Activated T-helper 17 cell treated with anti-CD3 and anti-CD28 coated beads, Interleukin-2, amount 50 U/mL, for 72 hours (primary cell): ENCODE results near the gene DNAH14. TPM values are rescaled to one million over a fixed set of nuclear protein-coding genes. Genes with fewer than 3 reads are reported as not detected.

Source experiments
- ATAC-seq: fragments of 150-1000 bp; cut with Tn5 transposase; replicated peaks from 2 replicates; pipeline ENCODE4 v1.10.0; 2021; ENCODE audit warnings: mild to moderate bottlenecking, moderate library complexity
- H3K27ac Mint-ChIP-seq: one replicate; pipeline ENCODE4 v1.8.0; 2022; ENCODE audit warnings: mixed read lengths
- H3K27me3 Mint-ChIP-seq: one replicate; pipeline ENCODE4 v1.8.0; 2022; ENCODE audit warnings: mixed read lengths
- H3K36me3 Mint-ChIP-seq: one replicate; pipeline ENCODE4 v1.8.0; 2022; ENCODE audit warnings: low read depth, mild to moderate bottlenecking, mixed read lengths
- H3K4me1 Mint-ChIP-seq: one replicate; pipeline ENCODE4 v1.8.0; 2022; ENCODE audit warnings: mixed read lengths
- H3K4me3 Mint-ChIP-seq: one replicate; pipeline ENCODE4 v1.8.0; 2022; ENCODE audit warnings: mild to moderate bottlenecking, mixed read lengths
- H3K9me3 Mint-ChIP-seq: one replicate; pipeline ENCODE4 v1.8.0; 2022; ENCODE audit warnings: mixed read lengths
- total RNA-seq, 2 donors: library from RNA; stranded (reverse); gene quantifications; one replicate each; pipeline ENCODE4 v1.2.3, GENCODE V29; 2022

The DNAH14 gene
- total RNA-seq, 2 donors from 2014 or later = 0.16 to 2.2 TPM

GRCh38 chr1:225400968-225401367 is 471.5 kb downstream of the DNAH14 start:
- peaks cover 83% of the 10 kb centered on the region for H3K36me3 Mint-ChIP-seq
- H3K4me1 Mint-ChIP-seq = no peaks in the 10 kb centered on the region
- no peaks in the 10 kb centered on the region for H3K27me3 Mint-ChIP-seq
- no peak overlapping the region for H3K4me3 Mint-ChIP-seq
- no peaks in the 10 kb centered on the region for H3K9me3 Mint-ChIP-seq
- no peak for ATAC-seq
- no peak overlapping the region for H3K27ac Mint-ChIP-seq

GRCh38 chr1:225406976-225407725 is 477.7 kb downstream of the DNAH14 start:
- H3K9me3 Mint-ChIP-seq = no peaks in the 10 kb centered on the region
- ATAC-seq = no peak
- H3K4me3 Mint-ChIP-seq = no peak overlapping the region
- no peaks in the 10 kb centered on the region for H3K27me3 Mint-ChIP-seq
- H3K36me3 Mint-ChIP-seq = peaks cover 96% of the 10 kb centered on the region
- H3K27ac Mint-ChIP-seq = peak overlapping the region; percentile 23
- H3K4me1 Mint-ChIP-seq = no peaks in the 10 kb centered on the region

- H3K36me3 Mint-ChIP-seq = peaks cover 100% of the 10 kb centered on the region
- H3K9me3 Mint-ChIP-seq = no peaks in the 10 kb centered on the region
- H3K4me3 Mint-ChIP-seq = no peak overlapping the region
- H3K27ac Mint-ChIP-seq = peak overlapping the region; percentile 61
- ATAC-seq = no peak
- H3K27me3 Mint-ChIP-seq = no peaks in the 10 kb centered on the region
- H3K4me1 Mint-ChIP-seq = no peaks in the 10 kb centered on the region
These were observed 478.3 kb downstream of the DNAH14 start for GRCh38 chr1:225407755-225408154.

- Mint-ChIP-seq H3K27me3 (no peaks in the 10 kb centered on the region), H3K36me3 (peaks cover 100% of the 10 kb centered on the region), H3K4me3 (no peak overlapping the region), H3K27ac (peak overlapping the region; percentile 61), H3K4me1 (no peaks in the 10 kb centered on the region), H3K9me3 (no peaks in the 10 kb centered on the region)
- no peak for ATAC-seq
These were observed 478.8 kb downstream of the DNAH14 start for GRCh38 chr1:225408249-225408648.

GRCh38 chr1:225409051-225409450 is 479.6 kb downstream of the DNAH14 start:
- no peak for ATAC-seq
- Mint-ChIP-seq H3K27me3 (no peaks in the 10 kb centered on the region), H3K36me3 (peaks cover 100% of the 10 kb centered on the region), H3K9me3 (no peaks in the 10 kb centered on the region), H3K27ac (no peak overlapping the region), H3K4me3 (no peak overlapping the region), H3K4me1 (no peaks in the 10 kb centered on the region)

- Mint-ChIP-seq H3K36me3 (peaks cover 100% of the 10 kb centered on the region), H3K4me1 (no peaks in the 10 kb centered on the region), H3K27me3 (no peaks in the 10 kb centered on the region), H3K4me3 (no peak overlapping the region), H3K27ac (peak overlapping the region; percentile 9), H3K9me3 (no peaks in the 10 kb centered on the region)
- ATAC-seq = no peak
These were observed 480.6 kb downstream of the DNAH14 start for GRCh38 chr1:225410036-225410435.

GRCh38 chr1:225412321-225412720 is 482.8 kb downstream of the DNAH14 start:
- H3K36me3 Mint-ChIP-seq = peaks cover 100% of the 10 kb centered on the region
- H3K27me3 Mint-ChIP-seq = no peaks in the 10 kb centered on the region
- H3K4me1 Mint-ChIP-seq = no peaks in the 10 kb centered on the region

GRCh38 chr1:225412803-225413351 is 483.4 kb downstream of the DNAH14 start:
- Mint-ChIP-seq H3K27ac (no peak overlapping the region), H3K9me3 (no peaks in the 10 kb centered on the region), H3K4me3 (no peak overlapping the region), H3K4me1 (no peaks in the 10 kb centered on the region), H3K27me3 (no peaks in the 10 kb centered on the region), H3K36me3 (peaks cover 100% of the 10 kb centered on the region)
- no peak for ATAC-seq

More at GRCh38 chr1:225412321-225412720, 482.8 kb downstream of the DNAH14 start:
- ATAC-seq = no peak
- no peak overlapping the region for H3K27ac Mint-ChIP-seq
- H3K4me3 Mint-ChIP-seq = no peak overlapping the region
- no peaks in the 10 kb centered on the region for H3K9me3 Mint-ChIP-seq

- no peaks in the 10 kb centered on the region for H3K27me3 Mint-ChIP-seq
- no peaks in the 10 kb centered on the region for H3K4me1 Mint-ChIP-seq
- H3K36me3 Mint-ChIP-seq = peaks cover 100% of the 10 kb centered on the region
- H3K9me3 Mint-ChIP-seq = no peaks in the 10 kb centered on the region
- no peak for ATAC-seq
- H3K27ac Mint-ChIP-seq = no peak overlapping the region
- no peak overlapping the region for H3K4me3 Mint-ChIP-seq
These were observed 484.4 kb downstream of the DNAH14 start for GRCh38 chr1:225413708-225414375.

GRCh38 chr1:225415307-225415706 is 485.8 kb downstream of the DNAH14 start:
- no peaks in the 10 kb centered on the region for H3K4me1 Mint-ChIP-seq
- H3K27ac Mint-ChIP-seq = peak overlapping the region; percentile 41
- peaks cover 100% of the 10 kb centered on the region for H3K36me3 Mint-ChIP-seq
- H3K4me3 Mint-ChIP-seq = no peak overlapping the region
- H3K9me3 Mint-ChIP-seq = no peaks in the 10 kb centered on the region
- no peak for ATAC-seq
- H3K27me3 Mint-ChIP-seq = no peaks in the 10 kb centered on the region

- peak overlapping the region; percentile 41 for H3K27ac Mint-ChIP-seq
- peaks cover 100% of the 10 kb centered on the region for H3K36me3 Mint-ChIP-seq
- no peaks in the 10 kb centered on the region for H3K27me3 Mint-ChIP-seq
- no peak overlapping the region for H3K4me3 Mint-ChIP-seq
- ATAC-seq = no peak
- no peaks in the 10 kb centered on the region for H3K9me3 Mint-ChIP-seq
- H3K4me1 Mint-ChIP-seq = no peaks in the 10 kb centered on the region
These were observed 486.7 kb downstream of the DNAH14 start for GRCh38 chr1:225415967-225416745.

GRCh38 chr1:225418059-225418458 is 488.6 kb downstream of the DNAH14 start:
- no peak for ATAC-seq
- Mint-ChIP-seq H3K4me3 (no peak overlapping the region), H3K36me3 (peaks cover 100% of the 10 kb centered on the region), H3K4me1 (peaks cover 13% of the 10 kb centered on the region), H3K27ac (no peak overlapping the region), H3K9me3 (no peaks in the 10 kb centered on the region), H3K27me3 (no peaks in the 10 kb centered on the region)

- peak overlapping the region; percentile 78 for H3K27ac Mint-ChIP-seq
- peaks cover 18% of the 10 kb centered on the region for H3K4me1 Mint-ChIP-seq
- no peak for ATAC-seq
These were observed 489.1 kb downstream of the DNAH14 start for GRCh38 chr1:225418598-225418997.

GRCh38 chr1:225422031-225422605 is 492.6 kb downstream of the DNAH14 start:
- H3K9me3 Mint-ChIP-seq = no peaks in the 10 kb centered on the region
- H3K27me3 Mint-ChIP-seq = no peaks in the 10 kb centered on the region
- no peak for ATAC-seq
- H3K36me3 Mint-ChIP-seq = peaks cover 76% of the 10 kb centered on the region
- H3K4me1 Mint-ChIP-seq = peaks cover 35% of the 10 kb centered on the region
- no peak overlapping the region for H3K4me3 Mint-ChIP-seq
- peak overlapping the region; percentile 79 for H3K27ac Mint-ChIP-seq

More at GRCh38 chr1:225418598-225418997, 489.1 kb downstream of the DNAH14 start:
- peaks cover 100% of the 10 kb centered on the region for H3K36me3 Mint-ChIP-seq
- H3K27me3 Mint-ChIP-seq = no peaks in the 10 kb centered on the region
- H3K9me3 Mint-ChIP-seq = no peaks in the 10 kb centered on the region
- H3K4me3 Mint-ChIP-seq = no peak overlapping the region
